DMS114 treated with DMSO at 0.1 percent for 48 hours (cell line): Measurements from ENCODE around the gene TAF10.

Source experiments
- DNase-seq: peaks from one replicate; lab custom pipeline; 2025; ENCODE audit not compliant: unreplicated experiment; lab: John Stamatoyannopoulos, UW

The TAF10 gene

DNA sequence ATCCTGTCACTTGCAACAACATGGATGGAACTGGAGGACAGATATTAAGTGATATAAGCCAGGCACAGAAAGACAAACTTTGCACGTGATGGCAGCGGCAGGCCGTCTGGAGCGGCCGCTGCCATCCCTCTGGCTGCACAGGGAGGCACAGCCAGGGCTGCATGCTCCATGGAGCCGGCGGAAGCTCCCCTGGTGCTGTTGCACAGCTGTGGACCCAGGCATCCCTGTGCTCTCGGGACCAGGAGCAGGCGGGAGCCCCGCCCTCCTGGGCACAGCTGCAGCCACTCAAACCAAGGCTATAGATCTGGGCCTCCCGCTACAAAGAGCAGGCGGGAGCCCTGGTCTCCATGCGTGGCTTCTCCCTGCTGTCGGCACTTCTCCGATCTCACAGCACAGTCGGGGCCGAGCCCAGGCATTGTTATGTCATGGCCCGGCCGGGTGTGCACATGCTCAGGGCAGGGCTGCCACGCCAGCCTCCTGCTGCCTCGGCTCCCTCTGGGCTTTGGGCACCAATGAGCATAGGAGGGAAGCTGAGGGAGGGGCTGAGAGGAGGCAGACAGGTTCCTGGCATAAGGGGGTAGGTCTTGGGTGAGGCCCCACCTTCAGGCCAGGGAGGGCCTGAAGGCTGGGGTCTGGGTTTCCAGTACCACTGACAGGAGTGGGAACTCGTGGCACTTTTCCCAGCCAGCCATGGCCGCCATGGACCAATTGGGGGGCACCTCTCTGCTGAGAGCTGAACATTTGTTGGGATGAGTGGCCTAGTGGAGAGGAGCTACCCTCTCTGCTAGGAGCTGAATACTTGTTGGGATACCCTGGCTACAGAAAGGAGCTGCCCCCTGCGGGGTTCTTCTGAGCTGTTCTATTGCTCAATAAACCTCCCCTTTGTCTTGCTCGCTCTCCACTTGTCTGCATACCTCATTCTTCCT lies 25.3 kb downstream of the TAF10 start:
- DNase-seq, result no peak

GRCh38 chr11:6584528-6584927 lies 27.5 kb downstream of the TAF10 start:
- DNase-seq, result no peak

- DNase-seq, result no peak
Observed at GRCh38 chr11:6583584-6583983, 28.4 kb downstream of the TAF10 start.

DNA sequence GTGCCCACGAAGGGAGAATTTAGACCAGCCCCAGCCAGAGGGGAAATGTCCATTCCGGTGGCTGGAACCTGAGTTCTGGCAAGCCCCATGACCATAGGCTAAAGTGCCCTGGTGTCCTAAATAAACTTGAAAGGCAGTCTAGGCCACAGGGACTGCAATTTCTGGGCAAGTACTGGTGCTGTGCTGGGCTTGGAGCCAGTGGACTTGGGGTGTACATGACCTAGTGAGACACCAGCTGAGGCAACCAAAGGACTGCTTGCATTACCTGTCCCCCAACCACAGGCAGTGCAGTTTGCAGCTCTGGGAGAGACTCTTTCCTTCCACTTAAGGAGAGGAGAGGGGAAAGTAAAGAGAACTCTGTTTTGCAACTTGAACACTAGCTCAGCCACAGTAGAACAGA lies 32.3 kb downstream of the TAF10 start:
- no peak for DNase-seq

DNA sequence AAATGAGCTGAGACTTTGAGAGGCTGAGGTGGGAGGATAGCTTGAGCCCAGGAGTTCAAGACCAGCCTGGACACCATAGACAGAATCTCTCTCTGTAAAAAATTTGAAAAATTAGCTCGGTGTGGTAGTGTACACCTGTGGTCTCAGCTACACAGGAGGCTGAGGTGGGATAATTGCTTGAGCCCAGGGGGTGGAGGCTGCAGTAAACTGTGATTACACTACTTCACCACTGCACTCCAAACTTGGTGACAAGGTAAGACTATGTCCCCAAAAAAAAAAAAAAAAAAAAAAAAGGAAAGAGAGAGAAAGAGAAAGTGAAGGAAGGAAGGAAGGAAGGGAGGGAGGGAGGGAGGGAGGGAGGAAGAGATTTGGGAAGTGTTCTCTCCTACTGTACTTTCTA lies 33.9 kb downstream of the TAF10 start:
- no peak for DNase-seq

- no peak for DNase-seq
Observed at GRCh38 chr11:6576471-6577373, 35.3 kb downstream of the TAF10 start.

DNA sequence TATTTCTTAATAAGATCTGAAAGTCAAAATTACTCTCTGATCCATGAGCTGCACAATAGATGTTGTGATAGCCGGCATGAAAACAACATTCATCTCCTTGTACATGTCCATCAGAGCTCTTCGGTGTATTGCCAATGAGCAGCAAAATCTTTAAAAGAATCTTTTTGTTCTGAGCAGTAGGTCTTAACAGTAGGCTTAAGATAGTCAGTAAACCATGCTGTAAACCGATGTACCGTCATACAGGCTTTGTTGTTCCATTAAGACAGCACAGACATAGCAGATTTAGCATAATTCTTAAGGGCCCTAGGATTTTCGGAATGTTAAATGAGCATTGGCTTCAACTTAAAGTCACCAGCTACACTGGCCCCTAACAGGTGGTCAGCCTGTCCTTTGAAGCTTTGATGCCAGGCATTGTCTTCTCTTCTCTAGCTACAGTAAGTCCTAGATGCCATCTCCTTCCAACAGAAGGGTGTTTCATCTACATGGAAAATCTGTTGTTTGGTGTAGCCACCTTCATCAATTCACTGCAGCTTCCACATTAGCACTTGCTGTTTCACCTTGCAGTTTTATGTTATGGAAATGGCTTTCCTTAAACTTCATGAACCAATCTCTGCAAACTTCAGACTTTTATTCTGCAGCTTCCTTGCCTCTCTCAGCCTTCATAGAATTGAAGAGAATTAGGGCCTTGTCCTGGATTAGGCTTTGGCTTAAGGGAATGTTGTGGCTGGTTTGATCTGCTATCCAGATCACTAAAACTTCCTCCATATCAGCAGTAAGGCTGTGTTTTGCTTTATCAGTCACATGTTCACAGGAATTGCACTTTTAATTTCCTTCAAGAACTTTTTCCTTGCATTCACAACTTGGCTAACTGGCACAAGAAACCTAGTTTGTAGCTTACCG lies 37.0 kb downstream of the TAF10 start:
- no peak for DNase-seq

DNA sequence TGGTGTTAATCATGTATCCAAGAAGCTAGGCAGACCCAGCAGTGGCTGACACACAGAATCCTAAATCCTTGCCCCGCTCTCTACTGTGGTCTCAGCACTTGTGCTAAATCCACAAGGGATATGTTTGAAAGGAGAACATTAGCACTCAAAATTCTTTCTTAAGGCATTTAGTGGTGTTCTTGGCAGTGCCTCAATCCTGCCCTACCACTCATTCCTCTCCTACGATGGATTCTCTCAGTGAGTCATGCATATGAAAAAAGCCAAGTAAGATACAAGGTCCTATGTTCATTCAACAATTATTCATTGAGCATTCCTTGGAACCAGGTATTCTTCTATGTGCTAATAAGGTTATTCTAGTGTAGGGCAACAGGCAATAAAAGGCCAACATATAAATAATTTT lies 39.8 kb downstream of the TAF10 start:
- DNase-seq, result no peak

DNA sequence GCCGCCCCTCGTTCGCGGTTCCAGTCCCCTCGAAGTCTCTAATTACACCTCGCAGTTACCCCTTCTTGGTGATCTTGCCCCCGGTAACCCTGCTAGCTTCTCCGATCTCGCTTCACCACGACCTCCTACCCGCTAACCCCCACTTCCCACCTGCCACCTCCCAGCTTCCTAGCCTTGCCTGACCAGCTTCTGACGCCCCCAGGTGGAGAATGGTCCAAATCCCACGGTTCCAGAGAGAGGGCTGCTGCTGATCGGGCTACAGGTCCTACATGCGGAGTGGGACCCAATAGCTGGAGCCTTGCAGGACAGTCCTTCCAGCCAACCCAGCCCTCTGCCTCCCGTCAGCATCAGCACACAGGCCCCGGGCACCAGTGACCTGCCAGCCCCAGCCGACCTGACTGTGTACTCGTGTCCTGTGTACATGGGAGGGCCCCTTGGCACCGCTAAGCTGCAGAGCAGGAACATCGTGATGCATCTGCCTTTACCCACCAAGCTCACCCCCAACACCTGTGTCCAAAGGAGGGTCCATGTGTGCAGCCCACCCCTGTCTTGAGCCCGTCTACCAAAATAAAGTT lies 40.5 kb downstream of the TAF10 start:
- no peak for DNase-seq

- DNase-seq, result no peak
Observed at GRCh38 chr11:6570691-6571427, 41.2 kb downstream of the TAF10 start.

GRCh38 chr11:6569706-6570105 lies 42.3 kb downstream of the TAF10 start:
- DNase-seq, result no peak

DNA sequence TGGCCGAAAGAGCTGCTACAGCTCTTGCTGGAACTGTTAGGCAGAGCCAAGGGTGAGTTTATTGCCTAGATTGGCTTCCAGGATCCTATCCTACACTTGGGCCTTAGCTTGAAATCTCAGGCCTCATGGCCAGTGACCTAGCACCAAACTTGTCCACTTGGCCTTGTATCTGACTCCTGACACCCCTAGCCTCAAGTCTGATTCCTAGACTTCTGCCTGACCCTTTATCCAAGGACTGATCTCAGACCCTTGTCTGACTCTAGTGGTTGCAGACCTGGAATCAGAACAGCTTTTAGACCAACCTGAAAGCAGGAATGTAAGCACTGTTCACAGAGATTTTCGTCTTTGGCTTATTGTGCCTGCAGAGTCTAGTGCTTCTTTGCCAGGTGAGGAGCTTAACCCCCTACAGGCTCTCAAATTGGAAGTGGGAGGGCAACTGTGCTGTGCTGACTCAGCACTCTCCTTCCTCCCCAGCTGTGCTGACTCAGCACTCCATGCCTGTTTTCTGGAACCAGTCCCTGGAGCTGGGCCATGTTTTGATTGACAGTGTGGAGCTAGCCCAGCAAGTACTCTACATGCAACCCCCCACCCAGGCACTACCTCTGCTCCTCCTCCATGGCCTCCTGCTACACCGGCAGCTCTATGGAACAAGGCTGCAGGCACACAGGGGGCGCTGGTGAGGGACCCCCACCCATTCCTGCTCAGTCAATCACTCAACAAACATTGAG lies 43.7 kb downstream of the TAF10 start:
- no peak for DNase-seq

GRCh38 chr11:6567371-6567745 lies 44.7 kb downstream of the TAF10 start:
- DNase-seq, result no peak

- DNase-seq, result no peak
Observed at GRCh38 chr11:6566704-6567370, 45.2 kb downstream of the TAF10 start.

DNA sequence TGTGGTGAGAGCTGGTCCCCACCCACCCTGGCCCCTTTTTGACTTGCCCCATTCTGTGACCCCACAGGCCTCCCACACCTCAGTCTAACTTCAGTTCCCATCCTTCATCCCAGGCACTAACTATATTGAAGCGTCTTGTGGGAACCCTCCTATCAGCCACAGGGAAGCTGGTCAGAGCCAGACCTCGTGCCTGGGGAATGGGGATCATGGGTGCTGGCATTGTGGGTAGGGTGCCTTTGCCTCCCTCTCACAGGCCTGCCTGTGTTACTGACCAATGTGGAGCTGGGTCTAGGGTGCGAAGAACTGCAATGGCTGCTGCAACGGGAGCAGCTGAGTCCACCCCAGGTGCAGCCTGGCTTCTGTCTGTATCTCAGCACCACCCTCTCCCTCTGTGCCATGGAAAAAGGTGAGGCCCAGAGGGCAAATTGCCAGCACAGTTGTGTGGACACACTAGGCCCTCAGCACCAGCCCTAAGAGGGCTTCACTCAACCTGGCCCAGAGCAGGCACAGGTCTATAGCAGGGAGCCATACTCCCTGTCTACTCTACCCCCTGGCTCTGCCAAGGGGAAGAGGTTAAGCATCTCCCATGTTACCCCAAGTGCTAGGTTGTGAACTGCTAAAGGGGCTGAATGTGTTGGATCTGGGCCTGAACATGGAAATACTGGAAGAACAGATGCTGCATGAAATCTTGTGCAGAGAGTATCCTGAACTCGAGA lies 45.9 kb downstream of the TAF10 start:
- DNase-seq, result no peak

DNA sequence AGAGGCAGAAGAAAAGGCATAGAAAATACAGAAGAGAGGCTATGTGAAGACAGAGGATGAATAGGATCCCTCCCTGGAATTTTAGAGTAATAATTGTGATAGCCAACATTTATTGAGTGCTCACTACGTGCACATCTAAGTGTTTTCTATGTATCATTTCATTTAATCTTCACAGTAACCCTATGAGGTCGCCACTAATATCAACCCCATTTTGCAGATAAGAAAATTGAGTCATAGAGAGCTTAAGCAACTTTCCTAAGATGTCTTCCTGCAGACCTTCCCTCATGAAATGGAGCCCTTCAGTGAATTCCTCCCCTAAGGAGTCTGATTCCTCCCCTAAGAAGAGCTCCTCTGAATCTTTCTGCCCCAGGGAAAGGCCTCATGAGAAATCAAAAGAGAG lies 46.7 kb downstream of the TAF10 start:
- DNase-seq, result no peak

- no peak for DNase-seq
Observed at GRCh38 chr11:6563667-6564066, 48.3 kb downstream of the TAF10 start.

DNA sequence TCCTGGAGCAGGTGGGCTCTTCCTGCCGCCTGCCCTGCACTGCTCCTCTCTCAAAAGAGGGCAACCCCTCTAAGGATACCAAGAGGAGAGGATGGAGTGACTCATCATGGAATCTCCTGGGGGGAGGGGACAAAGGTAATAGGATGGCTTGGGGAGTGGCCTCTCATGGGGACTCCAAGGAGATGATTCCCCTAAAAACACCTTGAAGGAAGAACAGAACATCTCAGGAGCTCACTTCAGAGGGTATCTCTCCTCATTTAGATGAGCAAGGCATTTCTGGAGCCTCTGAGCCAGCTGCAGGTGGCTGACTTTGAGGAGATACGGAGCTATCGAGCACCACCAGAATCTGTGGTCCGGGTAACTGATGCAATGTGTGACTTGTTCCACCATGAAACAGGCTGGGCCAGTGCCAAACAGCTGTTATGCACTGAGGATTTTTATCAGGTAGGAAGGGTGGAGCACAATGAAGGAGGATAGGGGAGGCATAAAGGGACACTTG lies 48.8 kb downstream of the TAF10 start:
- DNase-seq, result no peak
